PC-3 (cell line): Measurements from ENCODE around the gene DRAM1.

Source experiments
- CTCF ChIP-seq: fragments of 300-600 bp; sonication (generic); conservative IDR thresholded peaks from 2 replicates; pipeline ENCODE4 v1.5.1; 2017; ENCODE audit warnings: antibody characterized with exemption, low read depth, mild to moderate bottlenecking, low read length
- EZH2 ChIP-seq: fragments of 300-600 bp; sonication (generic); IDR thresholded peaks from one replicate; pipeline ENCODE4 v1.6.1; 2017; ENCODE audit warnings: antibody characterized with exemption, mild to moderate bottlenecking, low read length; ENCODE audit not compliant: unreplicated experiment
- EZH2phosphoT487 ChIP-seq: fragments of 300-600 bp; sonication (generic); IDR thresholded peaks from 2 replicates; pipeline ENCODE4 v1.6.1; 2018; ENCODE audit warnings: mild to moderate bottlenecking, antibody characterized with exemption, low read length, borderline replicate concordance

- no peak for TF ChIP-seq CTCF
- TF ChIP-seq EZH2phosphoT487: no peak
- no peak for TF ChIP-seq EZH2
Measured at GRCh38 chr12:101968770-101969169, 91.4 kb downstream of the DRAM1 start.
